Peyer's patch (tissue), 4 donors: ENCODE data around the gene LIF. TPM values are rescaled to one million over a fixed set of nuclear protein-coding genes. Genes with fewer than 3 reads are reported as not detected.
A peak's percentile ranks its signal among the peaks of the same experiment; 100 is the strongest.

Experiments
- DNase-seq, 3 donors: peaks; one replicate each; pipeline ENCODE4 v3.0.0-alpha.2; 2017 to 2019
- H3K27ac ChIP-seq, 4 donors: fragments of 200-600 bp; sonication (generic); one replicate each; pipeline ENCODE4 v1.5.1; 2016 to 2019
- H3K27me3 ChIP-seq, 2 donors: fragments of 200-600 bp; sonication (generic); one replicate each; pipeline ENCODE4 v1.5.1; 2019
- H3K36me3 ChIP-seq, 3 donors: fragments of 200-600 bp; sonication (generic); one replicate each; pipeline ENCODE4 v1.5.1; 2016 to 2019
- H3K4me1 ChIP-seq, 4 donors: fragments of 200-600 bp; sonication (generic); one replicate each; pipeline ENCODE4 v1.5.1; 2016 to 2019
- H3K4me3 ChIP-seq, 4 donors: fragments of 200-600 bp; sonication (generic); 1 replicate in 3 of 4; 2 replicates in 1 of 4; pipeline ENCODE4 v1.5.1; 2016 to 2019; ENCODE audit warnings: mild to moderate bottlenecking in 1 of 4
- H3K9me3 ChIP-seq, 4 donors: fragments of 200-600 bp; sonication (generic); one replicate each; pipeline ENCODE4 v1.5.1; 2016 to 2019; ENCODE audit warnings: mild to moderate bottlenecking in 1 of 4
- CTCF ChIP-seq, 6 experiments: fragments of 450-650 bp in 4 of 6; fragments of 200-600 bp in 2 of 6; sonication (generic) in 1 of 6; IDR thresholded peaks; one replicate each; pipeline ENCODE4 v1.5.1; 2017 to 2019; ENCODE audit warnings: antibody characterized with exemption in 6 of 6, mild to moderate bottlenecking in 3 of 6, moderate library complexity in 1 of 6
- POLR2A ChIP-seq, 2 donors: fragments of 450-650 bp; IDR thresholded peaks; one replicate each; pipeline ENCODE4 v1.5.1; 2017; ENCODE audit warnings: antibody characterized with exemption in 2 of 2, mild to moderate bottlenecking in 2 of 2, moderate library complexity in 2 of 2
- total RNA-seq, 4 donors: library from RNA; depleted of rRNA; stranded (reverse); fragments of >200 nt; gene quantifications; one replicate each; pipeline ENCODE4 v1.1.0, GENCODE V29; 2016

The LIF gene
- total RNA-seq, 4 donors from 2014 or later, result 7.4 to 19.3 (median 10.6) TPM

DNA sequence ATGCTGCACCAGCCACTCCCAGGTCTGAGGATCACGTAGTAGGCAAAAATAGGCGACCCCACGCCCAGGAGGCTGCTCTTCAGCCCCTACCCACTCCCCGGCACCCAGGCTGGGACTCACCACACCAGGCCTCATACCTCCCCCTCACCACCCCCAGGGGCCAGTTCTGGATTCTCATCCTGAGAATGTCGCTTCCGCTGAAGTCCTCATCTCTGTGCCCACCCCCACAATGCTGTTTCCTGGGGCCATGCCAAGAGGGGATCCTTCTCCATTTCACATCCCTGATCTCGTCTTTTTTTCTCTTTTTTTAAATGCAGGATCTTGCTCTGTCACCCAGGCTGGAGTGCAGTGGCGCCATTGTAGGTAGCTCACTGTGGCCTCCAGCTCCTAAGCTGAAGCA is 21.8 kb upstream of the LIF start:
- peaks cover 0 to 11% (median 0%) of the 10 kb centered on the region in 4 donors for H3K4me1 ChIP-seq
- no peak overlapping the region for H3K4me3 ChIP-seq
- H3K36me3 ChIP-seq, result no peaks in the 10 kb centered on the region
- no peak for DNase-seq
- H3K9me3 ChIP-seq, result no peaks in the 10 kb centered on the region
- TF ChIP-seq POLR2A (IDR thresholded peaks at IDR 0.05) (no peak), CTCF (IDR thresholded peaks at IDR 0.05) (no peak)
- peak overlapping the region in 1 of 4 donors; percentile 82 for H3K27ac ChIP-seq
- no peaks in the 10 kb centered on the region for H3K27me3 ChIP-seq

- Histone ChIP-seq H3K9me3 (no peaks in the 10 kb centered on the region), H3K4me1 (peaks cover 0 to 14% (median 0%) of the 10 kb centered on the region in 4 donors), H3K27me3 (no peaks in the 10 kb centered on the region), H3K4me3 (peak overlapping the region in 3 of 4 donors; percentile 32 to 52 (median 39)), H3K36me3 (no peaks in the 10 kb centered on the region), H3K27ac (peak overlapping the region; percentile 68 to 83 (median 80))
- DNase-seq, result peak in 1 of 3 donors; percentile 56
- TF ChIP-seq POLR2A (IDR thresholded peaks at IDR 0.05), result no peak
- no peak for TF ChIP-seq CTCF (IDR thresholded peaks at IDR 0.05)
These were observed 21.1 kb upstream of the LIF start for GRCh38 chr22:30267382-30268302.

DNA sequence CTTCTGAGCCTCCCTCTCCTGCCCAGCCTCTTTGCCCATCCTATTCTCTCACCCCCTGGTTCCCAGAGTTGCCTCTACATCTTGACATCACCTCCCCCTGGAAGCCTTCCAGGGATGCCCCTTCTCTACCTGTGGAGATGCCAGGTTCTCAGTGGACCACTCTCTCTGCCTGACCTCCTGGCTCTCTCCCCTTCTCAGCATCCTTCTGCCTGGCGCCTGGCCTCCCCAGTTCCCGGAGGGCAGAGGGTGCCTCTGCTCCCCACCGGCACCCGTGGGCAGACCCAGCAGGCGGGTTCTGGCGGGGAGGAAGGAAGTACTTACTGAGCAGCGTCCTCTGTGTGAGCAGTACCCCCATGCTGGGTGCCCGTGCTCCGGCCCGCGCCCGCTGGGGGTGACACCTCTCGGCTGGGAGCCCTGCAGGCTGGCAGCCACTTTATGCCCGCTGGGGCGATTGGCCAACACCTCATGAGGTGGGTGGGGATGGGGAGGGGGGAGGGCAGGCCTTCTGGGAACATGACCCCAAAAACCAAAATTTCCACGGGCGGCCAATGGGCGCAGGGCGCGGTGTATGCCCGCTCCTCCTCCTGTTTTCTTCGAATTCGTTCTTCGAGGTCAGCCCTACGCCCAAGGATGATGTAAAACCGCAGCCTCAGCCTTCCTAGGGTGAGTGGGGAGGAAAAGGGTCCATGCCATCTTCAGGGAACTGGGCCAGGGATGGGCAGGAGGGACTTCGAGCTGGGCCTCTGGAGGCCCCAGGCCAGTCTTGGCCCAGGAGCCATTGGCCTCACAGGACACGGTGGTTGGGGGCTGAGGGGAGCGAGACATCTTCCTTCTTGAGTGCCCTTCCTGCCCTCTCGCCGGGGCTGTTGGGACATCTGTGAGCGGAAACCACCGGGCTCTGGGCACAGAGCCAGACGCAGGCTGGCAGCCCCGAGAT is 20.2 kb upstream of the LIF start, which contains the start of gene OSM:
Gene OSM (minus strand): TSS at position 407 of the 937 bp plus-strand sequence. CDS start 52 bp downstream, at position 355.
- TF ChIP-seq POLR2A (IDR thresholded peaks at IDR 0.05) (no peak), CTCF (IDR thresholded peaks at IDR 0.05) (no peak)
- H3K36me3 ChIP-seq, result no peaks in the 10 kb centered on the region
- H3K9me3 ChIP-seq, result no peaks in the 10 kb centered on the region
- peak within 1 kb of the TSS; percentile 68 to 83 (median 80) for H3K27ac ChIP-seq
- peak within 1 kb of the TSS; percentile 32 to 52 (median 44) for H3K4me3 ChIP-seq
- H3K4me1 ChIP-seq, result peaks cover 0 to 14% (median 0%) of the 10 kb centered on the region in 4 donors
- no peaks in the 10 kb centered on the region for H3K27me3 ChIP-seq
- peak in 2 of 3 donors; percentile 82 to 88 for DNase-seq

DNA sequence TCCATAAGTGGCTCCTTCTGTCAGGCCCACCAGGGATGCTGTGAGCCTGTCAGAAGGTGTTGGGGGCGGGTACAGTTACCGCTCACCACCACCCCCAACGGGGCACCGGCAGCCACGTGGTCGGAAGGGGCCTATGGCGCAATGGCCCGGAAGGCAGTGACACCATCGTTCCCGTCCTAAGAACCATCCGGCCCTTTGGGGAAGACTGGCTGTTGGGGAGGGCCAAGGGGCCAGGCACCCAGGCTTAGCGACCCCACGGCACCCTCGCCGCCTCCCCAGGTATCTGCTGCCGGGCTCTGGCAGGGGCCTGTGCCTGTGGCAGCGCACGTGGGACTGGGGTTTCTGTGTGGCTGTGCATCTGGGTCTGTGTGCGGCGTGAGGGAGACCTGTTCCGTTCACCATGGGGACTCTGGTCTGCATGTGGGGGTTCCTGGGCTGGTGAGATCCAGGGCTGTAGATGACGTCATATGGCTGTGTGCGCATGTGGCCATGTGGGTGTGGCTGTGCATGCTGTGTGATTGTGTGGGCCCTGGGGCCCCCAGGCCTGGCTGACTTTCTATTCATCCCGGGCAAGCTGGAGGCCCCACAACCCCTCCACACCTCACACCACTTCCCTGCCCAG is 19.4 kb upstream of the LIF start:
- Histone ChIP-seq H3K27me3 (no peaks in the 10 kb centered on the region), H3K9me3 (no peaks in the 10 kb centered on the region), H3K4me3 (peak overlapping the region; percentile 32 to 52 (median 44)), H3K4me1 (peaks cover 0 to 14% (median 0%) of the 10 kb centered on the region in 4 donors), H3K27ac (peak overlapping the region; percentile 68 to 83 (median 80)), H3K36me3 (no peaks in the 10 kb centered on the region)
- no peak for TF ChIP-seq POLR2A (IDR thresholded peaks at IDR 0.05)
- TF ChIP-seq CTCF (IDR thresholded peaks at IDR 0.05), result no peak
- DNase-seq, result peak in 2 of 3 donors; percentile 88 to 89
